DND-41 (cell line): ENCODE measurements around the gene ZNF212.

Experiments used
- ATAC-seq: fragments of 200-7000 bp; cut with Tn5 transposase; 3 replicates; pipeline ENCODE4 v1.9.1; 2021; ENCODE audit warnings: low read depth; ENCODE audit not compliant: insufficient read depth
- DNase-seq: peaks from one replicate; pipeline ENCODE4 v3.0.0-alpha.2; 2020
- H2AFZ ChIP-seq: 2 replicates; pipeline ENCODE4 v1.6.0; 2012; ENCODE audit warnings: low read depth, low read length
- H3K27ac ChIP-seq: 2 replicates; pipeline ENCODE4 v1.5.1; 2012; ENCODE audit warnings: low read length, inconsistent platforms
- H3K27me3 ChIP-seq: fragments of 200-600 bp; sonication (generic); 2 replicates; pipeline ENCODE4 v1.6.0; 2012; ENCODE audit warnings: low read length, mild to moderate bottlenecking, inconsistent platforms; ENCODE audit not compliant: insufficient read depth, poor library complexity
- H3K36me3 ChIP-seq: 2 replicates; pipeline ENCODE4 v1.5.1; 2012; ENCODE audit warnings: low read length, inconsistent platforms; ENCODE audit not compliant: insufficient read depth
- H3K4me1 ChIP-seq: 2 replicates; pipeline ENCODE4 v1.5.1; 2012; ENCODE audit warnings: mild to moderate bottlenecking, low read length; ENCODE audit not compliant: insufficient read depth
- H3K4me2 ChIP-seq: 2 replicates; pipeline ENCODE4 v1.6.0; 2012; ENCODE audit warnings: mild to moderate bottlenecking, moderate library complexity, low read length, inconsistent platforms; ENCODE audit not compliant: insufficient read depth
- H3K4me3 ChIP-seq, 2 experiments: fragments of 200-600 bp in 1 of 2; shearing (Covaris generic) in 1 of 2; 2 replicates each; pipeline ENCODE4 v1.5.1; 2012 to 2016; ENCODE audit warnings: inconsistent platforms in 2 of 2, low read length in 2 of 2, mild to moderate bottlenecking in 2 of 2, low read depth in 1 of 2, moderate library complexity in 1 of 2
- H3K79me2 ChIP-seq: 2 replicates; pipeline ENCODE4 v1.6.0; 2012; ENCODE audit warnings: low read length, inconsistent platforms; ENCODE audit not compliant: insufficient read depth
- H3K9ac ChIP-seq: 2 replicates; pipeline ENCODE4 v1.6.0; 2012; ENCODE audit warnings: low read depth, mild to moderate bottlenecking, inconsistent platforms, low read length, moderate library complexity
- H3K9me3 ChIP-seq: 2 replicates; pipeline ENCODE4 v1.5.1; 2012; ENCODE audit warnings: low read length, moderate library complexity, mild to moderate bottlenecking, inconsistent platforms; ENCODE audit not compliant: insufficient read depth, severe bottlenecking
- H4K20me1 ChIP-seq: 2 replicates; pipeline ENCODE4 v1.6.0; 2012; ENCODE audit warnings: low read length; ENCODE audit not compliant: insufficient read depth
- EZH2 ChIP-seq: IDR thresholded peaks from 3 replicates; pipeline ENCODE4 v1.6.1; 2012; ENCODE audit warnings: borderline replicate concordance, low read depth, mild to moderate bottlenecking, moderate library complexity, low read length, inconsistent platforms; ENCODE audit not compliant: severe bottlenecking
- TF ChIP-seq, protein P1 (sequence below): IDR thresholded peaks from 2 replicates; pipeline ENCODE4 v1.5.1; 2012; ENCODE audit warnings: borderline replicate concordance, low read length, moderate library complexity, mild to moderate bottlenecking; ENCODE audit not compliant: poor library complexity, severe bottlenecking; ENCODE audit errors: extremely low read depth

The ZNF212 gene

DNA sequence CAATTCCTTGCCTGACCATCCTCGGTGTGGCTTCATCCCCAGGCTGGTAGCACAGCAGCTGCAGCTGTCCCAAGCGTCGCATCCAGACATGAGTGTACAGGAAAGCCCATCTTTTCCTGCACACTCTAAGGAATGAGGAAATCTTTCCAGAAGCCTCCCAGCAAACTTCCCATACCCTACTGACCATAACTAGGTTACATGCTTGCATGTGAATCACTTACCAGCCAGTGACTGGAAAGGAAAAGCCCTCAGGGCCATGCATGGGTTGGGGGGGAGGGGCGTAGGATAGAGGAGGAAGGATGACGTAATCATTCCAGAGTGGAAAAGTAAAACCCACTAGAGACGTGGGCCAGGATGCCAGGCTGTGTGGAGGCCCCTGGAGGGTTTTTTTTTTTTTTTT lies 18.9 kb upstream of the ZNF212 start:
- H3K9ac ChIP-seq: no peak overlapping the region
- no peaks in the 10 kb centered on the region for H3K4me1 ChIP-seq
- no peaks in the 10 kb centered on the region for H3K27me3 ChIP-seq
- TF ChIP-seq, protein P1, sequence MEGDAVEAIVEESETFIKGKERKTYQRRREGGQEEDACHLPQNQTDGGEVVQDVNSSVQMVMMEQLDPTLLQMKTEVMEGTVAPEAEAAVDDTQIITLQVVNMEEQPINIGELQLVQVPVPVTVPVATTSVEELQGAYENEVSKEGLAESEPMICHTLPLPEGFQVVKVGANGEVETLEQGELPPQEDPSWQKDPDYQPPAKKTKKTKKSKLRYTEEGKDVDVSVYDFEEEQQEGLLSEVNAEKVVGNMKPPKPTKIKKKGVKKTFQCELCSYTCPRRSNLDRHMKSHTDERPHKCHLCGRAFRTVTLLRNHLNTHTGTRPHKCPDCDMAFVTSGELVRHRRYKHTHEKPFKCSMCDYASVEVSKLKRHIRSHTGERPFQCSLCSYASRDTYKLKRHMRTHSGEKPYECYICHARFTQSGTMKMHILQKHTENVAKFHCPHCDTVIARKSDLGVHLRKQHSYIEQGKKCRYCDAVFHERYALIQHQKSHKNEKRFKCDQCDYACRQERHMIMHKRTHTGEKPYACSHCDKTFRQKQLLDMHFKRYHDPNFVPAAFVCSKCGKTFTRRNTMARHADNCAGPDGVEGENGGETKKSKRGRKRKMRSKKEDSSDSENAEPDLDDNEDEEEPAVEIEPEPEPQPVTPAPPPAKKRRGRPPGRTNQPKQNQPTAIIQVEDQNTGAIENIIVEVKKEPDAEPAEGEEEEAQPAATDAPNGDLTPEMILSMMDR: no peak
- TF ChIP-seq EZH2: no peak
- H3K27ac ChIP-seq: no peak overlapping the region
- H4K20me1 ChIP-seq: peaks cover 26% of the 10 kb centered on the region; the same call in 1 of the 2 replicates
- H3K36me3 ChIP-seq: peaks cover 85% of the 10 kb centered on the region
- H3K79me2 ChIP-seq: no peaks in the 10 kb centered on the region
- H3K4me2 ChIP-seq: no peak overlapping the region
- ATAC-seq: no peak
- no peaks in the 10 kb centered on the region for H3K9me3 ChIP-seq
- no peak overlapping the region for H2AFZ ChIP-seq
- no peak for DNase-seq
- no peak overlapping the region for H3K4me3 ChIP-seq

DNA sequence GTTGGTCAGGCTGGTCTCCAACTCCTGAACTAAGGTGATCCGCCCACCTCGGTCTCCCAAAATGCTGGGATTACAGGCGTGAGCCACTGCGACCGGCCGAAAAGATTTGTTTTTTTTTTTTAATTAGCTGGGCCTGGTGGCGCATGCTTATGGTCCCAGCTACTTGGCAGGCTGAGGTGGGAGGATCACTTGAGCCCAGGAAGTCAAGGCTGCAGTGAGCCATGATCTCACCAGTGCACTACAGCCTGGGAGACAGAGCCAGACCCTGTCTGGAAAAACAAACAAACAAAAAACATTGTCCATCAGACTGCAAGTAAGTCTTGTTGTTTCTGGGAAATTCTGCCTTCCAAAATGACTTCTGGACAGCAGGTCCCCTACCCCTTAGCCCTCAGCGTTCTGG lies 16.3 kb upstream of the ZNF212 start:
- Histone ChIP-seq H3K9me3 (no peaks in the 10 kb centered on the region), H3K27ac (no peak overlapping the region), H3K4me1 (no peaks in the 10 kb centered on the region), H3K4me2 (no peak overlapping the region), H4K20me1 (peaks cover 26% of the 10 kb centered on the region; the same call in 1 of the 2 replicates), H3K79me2 (no peaks in the 10 kb centered on the region), H3K27me3 (no peaks in the 10 kb centered on the region), H3K36me3 (peaks cover 64% of the 10 kb centered on the region), H2AFZ (no peak overlapping the region), H3K4me3 (no peak overlapping the region), H3K9ac (no peak overlapping the region)
- TF ChIP-seq EZH2: no peak
- TF ChIP-seq, protein P1: no peak
- ATAC-seq: no peak
- no peak for DNase-seq

DNA sequence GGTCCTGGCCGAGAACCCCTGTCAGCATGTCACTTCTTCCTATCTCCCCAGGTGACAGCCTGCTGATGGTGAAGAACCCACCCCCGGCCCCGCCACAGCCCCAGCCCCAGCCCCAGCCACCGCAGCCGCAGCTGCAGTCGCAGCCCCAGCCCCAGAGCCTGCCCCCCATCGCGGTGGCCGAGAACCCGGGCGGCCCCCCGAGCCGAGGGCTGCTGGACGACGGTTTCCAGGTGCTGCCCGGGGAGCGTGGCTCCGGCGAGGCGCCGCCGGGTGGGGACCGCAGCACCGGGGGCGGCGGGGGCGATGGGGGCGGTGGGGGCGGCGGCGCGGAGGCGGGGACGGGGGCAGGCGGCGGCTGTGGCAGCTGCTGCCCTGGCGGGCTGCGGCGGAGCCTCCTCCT lies 15.7 kb upstream of the ZNF212 start:
- Histone ChIP-seq H3K4me3 (no peak overlapping the region), H3K79me2 (no peaks in the 10 kb centered on the region), H3K9me3 (no peaks in the 10 kb centered on the region), H3K36me3 (peaks cover 58% of the 10 kb centered on the region), H3K4me1 (no peaks in the 10 kb centered on the region), H3K4me2 (no peak overlapping the region), H3K9ac (no peak overlapping the region), H2AFZ (no peak overlapping the region), H4K20me1 (peaks cover 21% of the 10 kb centered on the region; the same call in 1 of the 2 replicates), H3K27ac (no peak overlapping the region), H3K27me3 (no peaks in the 10 kb centered on the region)
- TF ChIP-seq, protein P1: no peak
- no peak for TF ChIP-seq EZH2
- no peak for ATAC-seq
- DNase-seq: no peak

DNA sequence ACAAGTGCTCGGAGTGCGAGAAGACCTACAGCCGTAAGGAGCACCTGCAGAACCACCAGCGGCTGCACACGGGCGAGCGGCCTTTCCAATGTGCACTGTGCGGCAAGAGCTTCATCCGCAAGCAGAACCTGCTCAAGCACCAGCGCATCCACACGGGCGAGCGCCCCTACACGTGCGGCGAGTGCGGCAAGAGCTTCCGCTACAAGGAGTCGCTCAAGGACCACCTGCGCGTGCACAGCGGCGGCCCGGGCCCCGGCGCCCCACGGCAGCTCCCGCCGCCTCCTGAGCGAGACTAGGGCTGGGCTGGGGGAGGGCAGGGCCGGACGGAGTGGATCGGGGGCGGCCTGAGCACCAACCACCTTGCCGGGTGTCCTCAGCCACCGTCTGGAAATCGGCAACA lies 15.1 kb upstream of the ZNF212 start:
- DNase-seq: no peak
- H3K9ac ChIP-seq: no peak overlapping the region
- H3K4me1 ChIP-seq: no peaks in the 10 kb centered on the region
- no peak overlapping the region for H2AFZ ChIP-seq
- no peak for ATAC-seq
- peaks cover 52% of the 10 kb centered on the region for H3K36me3 ChIP-seq
- H3K4me3 ChIP-seq: no peak overlapping the region
- H3K4me2 ChIP-seq: no peak overlapping the region
- H3K79me2 ChIP-seq: no peaks in the 10 kb centered on the region
- no peaks in the 10 kb centered on the region for H3K27me3 ChIP-seq
- TF ChIP-seq, protein P1: no peak
- TF ChIP-seq EZH2: no peak
- no peak overlapping the region for H3K27ac ChIP-seq
- H3K9me3 ChIP-seq: no peaks in the 10 kb centered on the region
- H4K20me1 ChIP-seq: peaks cover 21% of the 10 kb centered on the region; the same call in 1 of the 2 replicates
